GM03348 (cell line): Measurements from ENCODE around the gene DGKK.

Experiments
- DNase-seq: peaks from one replicate; pipeline ENCODE4 v3.0.0; 2012; ENCODE audit warnings: low spot score

The DGKK gene

DNA sequence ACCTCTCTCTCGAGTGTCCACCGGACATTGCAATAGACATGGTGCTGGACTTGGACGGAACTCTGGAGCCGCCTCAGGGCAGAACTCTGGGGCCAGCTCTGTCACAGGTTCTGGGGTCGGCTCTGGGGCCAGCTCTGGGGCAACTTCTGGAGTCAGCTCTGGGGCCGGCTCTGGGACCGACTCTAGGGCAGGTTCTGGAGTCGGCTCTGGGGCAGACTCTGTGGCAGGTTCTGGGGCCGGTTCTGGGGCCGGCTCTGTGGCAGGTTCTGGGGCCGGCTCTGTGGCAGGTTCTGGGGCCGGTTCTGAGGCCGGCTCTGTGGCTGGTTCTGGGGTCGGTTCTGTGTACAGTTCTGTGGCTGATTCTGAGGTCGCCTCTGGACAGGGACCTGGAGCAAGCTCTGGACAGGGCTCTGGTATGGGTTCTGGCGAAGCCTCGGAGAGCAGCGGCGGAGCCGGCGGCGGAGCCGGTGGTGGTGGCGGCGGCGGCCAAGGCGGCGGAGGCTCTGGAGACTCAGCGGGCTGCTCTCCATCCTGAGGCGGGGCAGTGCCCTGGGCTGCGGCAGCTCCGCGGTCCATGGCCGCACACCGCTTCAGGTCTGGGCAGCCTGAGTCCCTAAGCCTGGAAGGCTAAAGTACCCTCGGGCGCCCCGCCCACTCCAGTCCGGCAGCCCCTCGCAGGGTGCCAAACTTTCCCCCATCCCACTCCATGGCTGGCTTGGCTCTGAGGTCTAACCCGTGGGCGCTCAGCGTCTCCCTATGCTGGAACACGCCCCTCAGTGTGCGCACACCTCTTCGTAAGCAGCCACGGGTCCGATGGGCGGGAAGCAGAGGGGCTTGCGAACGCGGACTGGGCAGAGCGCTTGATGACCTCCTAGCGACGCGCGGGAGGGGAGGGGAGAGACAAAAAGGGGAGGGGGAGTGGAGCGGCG is at the start of gene DGKK:
TSS of gene DGKK (minus strand) at position 723 of the 929 bp plus-strand sequence. CDS start at position 576, 147 bp downstream.
- DNase-seq, result no peak

- DNase-seq, result no peak
Observed at GRCh38 chrX:50514811-50515210, 44.2 kb upstream of the DGKK start.

DNA sequence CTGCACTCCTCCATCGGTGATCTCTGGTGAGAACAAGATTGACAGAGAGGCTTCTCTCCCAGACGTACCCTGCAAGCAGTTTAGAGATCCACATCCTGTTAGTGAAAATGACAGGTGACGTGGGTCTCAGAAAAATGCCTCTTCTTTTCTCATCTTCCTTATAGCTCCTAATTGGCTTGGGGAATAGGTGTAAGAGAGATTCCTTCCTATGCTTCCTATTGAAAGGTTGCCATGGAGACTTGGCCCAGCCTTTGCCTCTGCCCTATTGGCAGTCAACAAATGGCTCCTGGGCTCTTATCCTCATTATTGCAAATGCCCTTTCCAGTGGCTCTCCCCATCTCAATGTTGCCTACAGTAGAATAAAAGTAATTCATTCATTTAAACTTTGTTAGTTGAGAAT is 26.5 kb upstream of the DGKK start:
- DNase-seq, result no peak

GRCh38 chrX:50495616-50496015 is 25.0 kb upstream of the DGKK start:
- no peak for DNase-seq

DNA sequence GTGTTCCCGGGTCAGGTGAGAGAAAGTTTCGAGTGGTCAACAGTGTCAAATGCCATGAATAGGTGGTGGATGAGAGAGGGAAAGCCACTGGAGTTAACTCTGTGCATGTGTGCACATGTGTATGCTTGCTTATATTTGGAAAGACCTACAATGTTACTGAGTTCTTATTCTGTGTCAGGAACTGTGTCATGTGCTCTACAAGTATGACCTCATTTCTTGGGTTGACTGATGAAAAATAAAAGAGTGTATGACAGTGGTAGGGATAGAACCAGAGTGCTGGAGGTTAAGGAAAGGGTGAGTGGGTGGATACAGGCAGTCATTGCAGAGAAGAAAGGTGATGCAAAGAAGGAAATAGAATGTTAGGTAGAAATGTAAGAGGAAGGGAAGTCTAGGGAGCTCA is 22.1 kb upstream of the DGKK start:
- no peak for DNase-seq

DNA sequence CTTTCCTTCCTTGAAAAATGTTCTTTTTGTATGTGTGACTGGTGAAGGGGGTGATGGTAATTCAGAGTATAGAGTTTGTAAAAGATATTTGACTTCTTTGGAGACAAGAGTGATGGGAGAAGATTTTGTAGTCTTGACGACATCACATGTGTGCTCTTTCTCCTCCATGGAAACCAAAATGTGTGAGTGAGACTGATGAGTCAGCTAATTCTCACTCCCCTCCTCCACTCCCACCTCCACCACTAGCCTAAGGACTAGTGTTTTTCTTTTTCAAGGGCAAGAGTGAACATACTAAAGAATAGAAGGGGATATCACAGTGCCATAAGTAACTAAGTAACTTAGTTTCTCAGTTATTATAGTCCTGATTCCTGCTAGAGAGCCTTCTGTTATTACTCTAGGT is 14.0 kb upstream of the DGKK start:
- no peak for DNase-seq

GRCh38 chrX:50483283-50483682 is 12.7 kb upstream of the DGKK start:
- DNase-seq, result no peak

GRCh38 chrX:50475208-50475607 is 4.6 kb upstream of the DGKK start:
- no peak for DNase-seq

- no peak for DNase-seq
Observed at GRCh38 chrX:50471390-50471789, 765 bp upstream of the DGKK start.

DNA sequence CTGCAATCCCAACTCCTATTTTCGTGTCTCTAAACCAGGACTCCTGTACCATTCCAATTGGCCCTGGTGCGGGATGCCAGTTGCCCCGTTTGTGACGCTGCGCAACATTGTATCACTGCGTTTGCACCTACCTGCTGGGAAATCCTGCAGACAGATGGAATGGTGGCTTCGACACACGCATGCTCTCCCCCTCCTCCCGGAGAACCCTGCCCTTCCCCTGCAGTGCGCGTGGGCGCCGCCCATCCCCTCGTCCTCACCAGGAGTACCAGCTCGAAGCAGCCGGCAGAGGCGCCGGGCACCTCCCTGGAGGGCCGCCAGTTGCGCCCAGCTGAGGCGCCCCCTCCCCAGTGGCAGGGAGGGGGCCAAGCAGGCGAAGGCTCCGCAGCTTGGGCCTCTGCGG is 1.4 kb downstream of the DGKK start:
- no peak for DNase-seq

GRCh38 chrX:50459615-50460014 is 11.0 kb downstream of the DGKK start:
- DNase-seq, result no peak

GRCh38 chrX:50458483-50458882 is 12.1 kb downstream of the DGKK start:
- DNase-seq, result no peak

GRCh38 chrX:50456712-50457484 is 13.7 kb downstream of the DGKK start:
- DNase-seq, result no peak

DNA sequence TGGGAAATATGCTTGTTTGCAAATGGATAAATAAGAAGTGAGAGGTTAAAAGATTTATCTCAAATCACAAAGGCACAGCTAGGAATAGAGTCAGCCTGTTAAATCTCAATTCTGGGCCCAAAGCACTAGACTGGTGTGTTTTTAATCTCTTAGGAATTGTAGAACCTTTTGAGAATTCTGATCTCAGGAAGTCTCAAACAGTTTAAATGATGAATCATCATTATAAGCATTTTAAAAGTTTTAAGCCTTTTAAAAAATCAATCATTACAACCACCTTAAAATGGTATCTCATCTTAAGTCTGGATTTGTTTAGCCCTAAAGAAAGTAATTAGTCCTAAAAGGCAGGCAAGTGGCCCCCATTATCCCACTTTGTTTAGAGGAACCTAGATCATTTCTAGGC is 17.8 kb downstream of the DGKK start:
- DNase-seq, result no peak

DNA sequence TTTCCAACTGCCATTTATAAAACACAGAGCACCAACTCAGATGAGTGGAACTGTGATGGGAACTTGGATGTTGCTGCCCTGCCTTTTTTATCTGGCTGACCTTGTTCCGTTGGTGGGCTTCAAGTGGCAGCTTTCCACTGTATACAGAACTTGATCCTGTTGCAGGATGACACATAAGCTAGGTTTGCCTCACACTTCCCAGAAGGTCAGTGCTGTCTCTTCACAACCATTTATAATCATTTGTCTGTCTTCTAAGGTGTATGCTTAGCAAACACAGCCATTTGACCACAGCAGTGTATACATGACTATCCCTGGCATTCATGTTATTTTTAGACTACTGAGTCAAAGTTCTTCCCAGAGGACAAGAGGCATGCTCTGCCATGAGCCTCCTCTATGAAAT is 20.3 kb downstream of the DGKK start:
- no peak for DNase-seq

DNA sequence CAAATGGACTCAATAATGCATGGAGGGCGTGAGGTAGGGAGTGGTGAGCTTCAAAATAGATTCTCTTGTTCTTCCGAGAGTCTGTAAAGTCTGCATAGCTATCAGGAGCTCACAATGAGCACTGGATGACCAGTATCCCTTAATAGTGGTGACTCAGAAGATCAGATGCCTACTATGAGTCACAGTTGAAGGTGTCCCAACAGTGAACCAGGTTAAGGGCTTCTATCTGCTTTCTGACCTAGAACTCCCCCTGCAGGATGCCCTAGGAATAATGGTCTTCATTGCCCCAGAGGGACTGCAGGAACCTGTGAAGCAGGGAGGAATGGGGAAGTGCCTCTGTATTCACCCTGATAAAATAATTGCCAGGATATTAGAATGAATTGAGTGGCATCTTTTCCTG is 22.1 kb downstream of the DGKK start:
- DNase-seq, result no peak

DNA sequence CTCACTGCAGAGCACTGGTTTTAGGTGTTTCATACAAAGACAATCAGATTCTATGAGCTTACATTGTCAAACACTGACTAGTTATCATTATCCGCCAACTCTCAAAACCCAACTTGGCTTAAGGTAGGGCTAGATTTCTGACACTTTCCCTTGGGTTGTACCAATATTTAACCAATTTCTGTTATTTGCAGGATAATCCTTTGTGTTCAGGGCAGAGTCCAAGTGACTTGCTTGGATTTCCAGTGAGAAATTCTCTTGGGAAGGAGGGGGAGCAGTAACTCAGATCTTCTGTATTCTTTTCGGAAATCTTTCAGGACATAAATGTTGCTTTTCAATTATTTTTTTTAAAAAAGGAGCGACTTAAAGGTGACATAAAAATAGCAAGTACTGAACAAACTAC is 23.1 kb downstream of the DGKK start:
- no peak for DNase-seq

DNA sequence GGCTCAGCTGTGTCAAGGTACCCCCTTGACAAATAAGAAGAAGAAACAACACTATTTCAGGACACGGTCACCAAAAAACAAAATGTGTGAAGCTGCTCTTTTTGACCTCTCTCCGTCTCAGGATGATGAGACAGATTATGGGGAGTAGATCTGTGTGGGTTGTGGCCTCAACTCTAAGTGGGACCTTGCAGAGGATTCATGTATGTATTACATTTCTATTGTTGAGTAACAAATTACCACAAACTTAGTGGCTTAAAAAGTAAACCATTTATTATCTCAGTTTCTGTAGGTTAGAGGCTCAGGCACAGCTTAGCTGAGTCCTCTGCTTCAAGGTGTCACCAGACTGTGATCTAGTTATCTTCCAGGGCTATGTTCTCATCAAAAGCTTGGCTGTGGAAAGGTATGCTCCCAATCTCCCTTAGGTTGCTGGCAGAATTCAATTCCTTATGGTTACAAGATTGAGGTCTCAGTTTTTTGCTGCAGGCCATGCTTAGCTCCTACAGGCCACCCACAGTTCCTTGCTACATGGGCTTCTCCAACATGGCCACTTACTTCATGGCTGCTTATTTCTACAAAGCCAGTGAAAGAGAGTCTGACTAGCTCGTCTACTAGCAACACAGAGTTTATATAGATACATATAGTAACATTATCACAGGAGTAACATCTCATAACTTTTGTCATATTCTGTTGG is 28.1 kb downstream of the DGKK start:
- no peak for DNase-seq

DNA sequence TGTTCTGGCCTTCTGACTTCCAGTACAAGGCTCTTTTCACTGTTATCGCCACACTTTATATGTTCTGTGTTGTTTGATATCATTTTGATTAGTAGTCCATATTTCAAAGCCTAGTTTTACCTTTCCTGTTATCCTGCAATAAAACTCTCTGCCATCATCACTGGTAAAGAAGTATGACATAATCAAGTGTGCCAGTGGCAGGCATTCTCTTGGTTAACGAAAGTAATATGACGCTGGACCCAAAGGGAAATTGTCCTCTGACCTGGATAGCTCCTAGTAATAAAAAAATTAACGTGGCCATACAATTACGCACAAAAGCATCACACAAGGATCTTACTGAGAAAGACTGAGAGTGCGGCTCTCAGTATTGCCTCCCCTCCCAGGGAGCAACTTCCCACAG is 33.8 kb downstream of the DGKK start:
- no peak for DNase-seq

GRCh38 chrX:50432829-50433289 is 37.8 kb downstream of the DGKK start:
- no peak for DNase-seq

DNA sequence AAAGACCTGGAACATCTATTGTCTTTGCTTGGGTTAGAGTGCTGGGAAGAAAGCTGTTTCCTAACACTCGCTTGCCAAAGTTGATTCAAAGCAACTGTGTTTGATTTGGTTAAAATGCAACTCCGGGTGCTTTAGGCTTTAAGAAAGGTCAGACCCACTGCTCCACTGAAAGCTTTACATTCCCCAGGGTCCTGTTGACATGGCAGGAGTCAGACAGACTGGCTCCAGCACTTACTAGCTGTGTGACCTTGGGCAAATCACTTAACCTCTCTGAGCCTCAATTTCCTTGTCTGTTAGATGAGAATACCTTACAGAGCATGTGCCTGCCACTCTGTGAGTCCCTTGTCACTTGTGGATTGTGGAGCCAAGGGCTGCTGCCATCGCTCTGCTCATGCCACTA is 39.0 kb downstream of the DGKK start:
- no peak for DNase-seq

- no peak for DNase-seq
Observed at GRCh38 chrX:50430917-50431575, 39.6 kb downstream of the DGKK start.
